ENCODE results near the gene RWDD1. TPM values are rescaled to one million over a fixed set of nuclear protein-coding genes. Genes with fewer than 3 reads are reported as not detected.

The RWDD1 gene
- polyA plus RNA-seq, 1 of the 3 experiments (the other 2 are of a cell fraction): 17.7 TPM

DNA sequence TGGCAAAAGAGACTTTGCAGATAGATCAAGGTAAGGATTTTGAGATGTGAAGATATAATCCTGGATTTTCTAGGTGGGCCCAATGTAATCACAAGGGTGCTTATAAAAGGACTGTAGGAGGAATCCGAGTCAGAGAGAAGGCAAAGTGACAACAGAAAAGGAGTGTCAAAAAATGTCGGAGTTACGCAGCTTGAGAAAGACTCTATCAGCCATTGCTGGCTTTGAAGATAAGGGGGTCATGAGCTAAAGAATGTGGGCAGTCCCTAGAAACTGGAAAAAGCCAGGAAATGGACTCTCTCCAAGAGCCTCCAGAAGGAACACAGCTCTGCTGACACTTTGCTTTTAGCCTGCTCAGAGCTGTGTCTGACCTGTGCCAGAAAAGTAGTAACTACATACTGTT lies 8.7 kb upstream of the RWDD1 start:
- H3K27me3 ChIP-seq (ENCODE audit: insufficient read depth): no peaks in the 10 kb centered on the region
- H3K9me3 ChIP-seq: no peaks in the 10 kb centered on the region
- H3K4me1 ChIP-seq (ENCODE audit: control insufficient read depth in 1 of 2, insufficient read depth in 2 of 2, low read depth in 1 of 2, low read length in 1 of 2): peaks cover 2 to 15% of the 10 kb centered on the region in 2 experiments; a peak in 3 of 4 replicates
- H3F3A ChIP-seq (replicated peaks; ENCODE audit: insufficient read depth): peaks cover 12% of the 10 kb centered on the region
- no peaks in the 10 kb centered on the region for H4K20me1 ChIP-seq (ENCODE audit: insufficient read depth)
- no peak overlapping the region for H2AFZ ChIP-seq (ENCODE audit: low read depth)
- no peak overlapping the region for H3K4me3 ChIP-seq (ENCODE audit: low read depth in 2 of 2, low read length in 1 of 2)
- H3K79me2 ChIP-seq (ENCODE audit: insufficient read depth): no peaks in the 10 kb centered on the region
- TF ChIP-seq JUND (IDR thresholded peaks at IDR 0.05): no peak
- no peak for TF ChIP-seq RFX5 (IDR thresholded peaks at IDR 0.05; ENCODE audit: low read length)
- no peak for TF ChIP-seq FOSL2 (IDR thresholded peaks at IDR 0.05; ENCODE audit: borderline replicate concordance, low read depth)
- TF ChIP-seq, protein P1, sequence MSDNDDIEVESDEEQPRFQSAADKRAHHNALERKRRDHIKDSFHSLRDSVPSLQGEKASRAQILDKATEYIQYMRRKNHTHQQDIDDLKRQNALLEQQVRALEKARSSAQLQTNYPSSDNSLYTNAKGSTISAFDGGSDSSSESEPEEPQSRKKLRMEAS (IDR thresholded peaks at IDR 0.05; ENCODE audit: low read depth): no peak
- no peak for TF ChIP-seq GABPA (IDR thresholded peaks at IDR 0.05; ENCODE audit: low read depth)
- TF ChIP-seq CHD2 (IDR thresholded peaks at IDR 0.05; ENCODE audit: low read length, partially characterized antibody): no peak
- TF ChIP-seq, protein P2, sequence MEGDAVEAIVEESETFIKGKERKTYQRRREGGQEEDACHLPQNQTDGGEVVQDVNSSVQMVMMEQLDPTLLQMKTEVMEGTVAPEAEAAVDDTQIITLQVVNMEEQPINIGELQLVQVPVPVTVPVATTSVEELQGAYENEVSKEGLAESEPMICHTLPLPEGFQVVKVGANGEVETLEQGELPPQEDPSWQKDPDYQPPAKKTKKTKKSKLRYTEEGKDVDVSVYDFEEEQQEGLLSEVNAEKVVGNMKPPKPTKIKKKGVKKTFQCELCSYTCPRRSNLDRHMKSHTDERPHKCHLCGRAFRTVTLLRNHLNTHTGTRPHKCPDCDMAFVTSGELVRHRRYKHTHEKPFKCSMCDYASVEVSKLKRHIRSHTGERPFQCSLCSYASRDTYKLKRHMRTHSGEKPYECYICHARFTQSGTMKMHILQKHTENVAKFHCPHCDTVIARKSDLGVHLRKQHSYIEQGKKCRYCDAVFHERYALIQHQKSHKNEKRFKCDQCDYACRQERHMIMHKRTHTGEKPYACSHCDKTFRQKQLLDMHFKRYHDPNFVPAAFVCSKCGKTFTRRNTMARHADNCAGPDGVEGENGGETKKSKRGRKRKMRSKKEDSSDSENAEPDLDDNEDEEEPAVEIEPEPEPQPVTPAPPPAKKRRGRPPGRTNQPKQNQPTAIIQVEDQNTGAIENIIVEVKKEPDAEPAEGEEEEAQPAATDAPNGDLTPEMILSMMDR (IDR thresholded peaks at IDR 0.05): no peak
- TF ChIP-seq EP300 (IDR thresholded peaks at IDR 0.05; ENCODE audit: borderline replicate concordance in 1 of 2, low read depth in 1 of 2, low read length in 1 of 2): no peak
- TF ChIP-seq EZH2phosphoT487 (IDR thresholded peaks at IDR 0.05; ENCODE audit: borderline replicate concordance, low read depth): no peak
- TF ChIP-seq, protein P3, sequence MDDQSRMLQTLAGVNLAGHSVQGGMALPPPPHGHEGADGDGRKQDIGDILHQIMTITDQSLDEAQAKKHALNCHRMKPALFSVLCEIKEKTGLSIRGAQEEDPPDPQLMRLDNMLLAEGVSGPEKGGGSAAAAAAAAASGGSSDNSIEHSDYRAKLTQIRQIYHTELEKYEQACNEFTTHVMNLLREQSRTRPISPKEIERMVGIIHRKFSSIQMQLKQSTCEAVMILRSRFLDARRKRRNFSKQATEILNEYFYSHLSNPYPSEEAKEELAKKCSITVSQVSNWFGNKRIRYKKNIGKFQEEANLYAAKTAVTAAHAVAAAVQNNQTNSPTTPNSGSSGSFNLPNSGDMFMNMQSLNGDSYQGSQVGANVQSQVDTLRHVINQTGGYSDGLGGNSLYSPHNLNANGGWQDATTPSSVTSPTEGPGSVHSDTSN (IDR thresholded peaks at IDR 0.05): no peak
- TF ChIP-seq TAF1 (IDR thresholded peaks at IDR 0.05; ENCODE audit: borderline replicate concordance, low read depth, low read length): no peak
- no peak for TF ChIP-seq SIN3A (IDR thresholded peaks at IDR 0.05; ENCODE audit: borderline replicate concordance, low read depth, low read length)
- TF ChIP-seq MEF2A (IDR thresholded peaks at IDR 0.05; ENCODE audit: borderline replicate concordance, low read depth): no peak
- no peak for TF ChIP-seq FOXM1 (IDR thresholded peaks at IDR 0.05; ENCODE audit: low read depth)
- no peak for TF ChIP-seq SMC3 (IDR thresholded peaks at IDR 0.05; ENCODE audit: low read depth, low read length)
- TF ChIP-seq ELF1 (IDR thresholded peaks at IDR 0.05): no peak
- TF ChIP-seq, protein P4, sequence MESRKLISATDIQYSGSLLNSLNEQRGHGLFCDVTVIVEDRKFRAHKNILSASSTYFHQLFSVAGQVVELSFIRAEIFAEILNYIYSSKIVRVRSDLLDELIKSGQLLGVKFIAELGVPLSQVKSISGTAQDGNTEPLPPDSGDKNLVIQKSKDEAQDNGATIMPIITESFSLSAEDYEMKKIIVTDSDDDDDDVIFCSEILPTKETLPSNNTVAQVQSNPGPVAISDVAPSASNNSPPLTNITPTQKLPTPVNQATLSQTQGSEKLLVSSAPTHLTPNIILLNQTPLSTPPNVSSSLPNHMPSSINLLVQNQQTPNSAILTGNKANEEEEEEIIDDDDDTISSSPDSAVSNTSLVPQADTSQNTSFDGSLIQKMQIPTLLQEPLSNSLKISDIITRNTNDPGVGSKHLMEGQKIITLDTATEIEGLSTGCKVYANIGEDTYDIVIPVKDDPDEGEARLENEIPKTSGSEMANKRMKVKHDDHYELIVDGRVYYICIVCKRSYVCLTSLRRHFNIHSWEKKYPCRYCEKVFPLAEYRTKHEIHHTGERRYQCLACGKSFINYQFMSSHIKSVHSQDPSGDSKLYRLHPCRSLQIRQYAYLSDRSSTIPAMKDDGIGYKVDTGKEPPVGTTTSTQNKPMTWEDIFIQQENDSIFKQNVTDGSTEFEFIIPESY (IDR thresholded peaks at IDR 0.05; ENCODE audit: borderline replicate concordance, low read depth): no peak
- no peak for TF ChIP-seq NFIC (IDR thresholded peaks at IDR 0.05; ENCODE audit: borderline replicate concordance)
- TF ChIP-seq POLR2AphosphoS5 (IDR thresholded peaks at IDR 0.05; ENCODE audit: low read depth, low read length): no peak
- 91% methylated on average over 3 of the region's 3 CpGs for WGBS (ENCODE audit: low lambda C conversion rate)
- H3K9me2 ChIP-seq: no peaks in the 10 kb centered on the region
- no peaks in the 10 kb centered on the region for H3K36me3 ChIP-seq (replicated peaks in 1 of 2; ENCODE audit: control insufficient read depth in 1 of 2, insufficient read depth in 2 of 2, low read length in 1 of 2)
- POLR2A ChIA-PET: interaction anchor here (0.6 to 0.7 kb wide), 2 partner anchors 8 to 20 kb away, joined by 3 read pairs; no protein-coding TSS in a partner anchor
- CTCF ChIA-PET: interaction anchor here (0.8 to 4.9 kb wide), 10 partner anchors 19 to 447 kb away, joined by 3 to 38 read pairs (median 4); partner anchors contain the start of genes CALHM5 and TSPYL1
- DNase-seq: no peak
- no peak overlapping the region for H3K9ac ChIP-seq
- no peak overlapping the region for H3K4me2 ChIP-seq
- H3K27ac ChIP-seq (ENCODE audit: low read depth in 2 of 2, low read length in 1 of 2): no peak overlapping the region
